Chondrocyte (in vitro differentiated cells): ENCODE measurements around the gene KCNS3. TPM values are rescaled to one million over a fixed set of nuclear protein-coding genes. Genes with fewer than 3 reads are reported as not detected.

Experiments used
- DNase-seq: peaks from one replicate; pipeline ENCODE4 v3.0.0; 2021; ENCODE audit warnings: mixed read lengths, low spot score
- H3K27ac Mint-ChIP-seq: one replicate; pipeline ENCODE4 v1.8.0; 2021; ENCODE audit warnings: mild to moderate bottlenecking, moderate library complexity, mixed read lengths; ENCODE audit not compliant: unreplicated experiment
- H3K27me3 Mint-ChIP-seq: 2 replicates; pipeline ENCODE4 v1.8.0; 2021; ENCODE audit warnings: low read depth, mixed read lengths
- H3K36me3 Mint-ChIP-seq: 2 replicates; pipeline ENCODE4 v1.8.0; 2021; ENCODE audit warnings: low read depth, mixed read lengths
- H3K4me1 Mint-ChIP-seq: 2 replicates; pipeline ENCODE4 v1.8.0; 2021; ENCODE audit warnings: low read depth, mild to moderate bottlenecking, mixed read lengths
- H3K4me3 Mint-ChIP-seq: one replicate; pipeline ENCODE4 v1.8.0; 2021; ENCODE audit warnings: mild to moderate bottlenecking, moderate library complexity, mixed read lengths; ENCODE audit not compliant: unreplicated experiment
- H3K9me3 Mint-ChIP-seq: 2 replicates; pipeline ENCODE4 v1.8.0; 2021; ENCODE audit warnings: low read depth, mixed read lengths
- CTCF ChIP-seq: fragments of 200-600 bp; sonication (generic); IDR thresholded peaks from 2 replicates; pipeline ENCODE4 v1.5.0; 2021; ENCODE audit warnings: antibody characterized with exemption, mild to moderate bottlenecking, moderate library complexity
- total RNA-seq: library from RNA; stranded (reverse); gene quantifications from 3 replicates; pipeline ENCODE4 v1.2.1, GENCODE V29; 2021

KCNS3 gene
- total RNA-seq, 1 donor from 2014 or later = 0.37 TPM

- H3K9me3 Mint-ChIP-seq = no peaks in the 10 kb centered on the region
Observed at GRCh38 chr2:17845806-17846205, 32.7 kb upstream of the KCNS3 start.

GRCh38 chr2:17846676-17847075 is 31.8 kb upstream of the KCNS3 start:
- Mint-ChIP-seq H3K36me3 (no peaks in the 10 kb centered on the region), H3K27ac (no peak overlapping the region), H3K27me3 (peaks cover 28% of the 10 kb centered on the region), H3K4me3 (no peak overlapping the region), H3K9me3 (no peaks in the 10 kb centered on the region), H3K4me1 (no peaks in the 10 kb centered on the region)
- DNase-seq = no peak
- no peak for TF ChIP-seq CTCF

More at GRCh38 chr2:17845806-17846205, 32.7 kb upstream of the KCNS3 start:
- no peak overlapping the region for H3K27ac Mint-ChIP-seq
- H3K36me3 Mint-ChIP-seq = no peaks in the 10 kb centered on the region
- H3K27me3 Mint-ChIP-seq = peaks cover 28% of the 10 kb centered on the region
- no peak overlapping the region for H3K4me3 Mint-ChIP-seq
- H3K4me1 Mint-ChIP-seq = no peaks in the 10 kb centered on the region
- no peak for DNase-seq
- TF ChIP-seq CTCF = no peak

- Mint-ChIP-seq H3K4me3 (no peak overlapping the region), H3K27ac (no peak overlapping the region), H3K36me3 (no peaks in the 10 kb centered on the region), H3K27me3 (peaks cover 30% of the 10 kb centered on the region), H3K4me1 (no peaks in the 10 kb centered on the region), H3K9me3 (no peaks in the 10 kb centered on the region)
- no peak for TF ChIP-seq CTCF
- no peak for DNase-seq
Observed at GRCh38 chr2:17847236-17847635, 31.2 kb upstream of the KCNS3 start.

GRCh38 chr2:17849275-17849674 is 29.2 kb upstream of the KCNS3 start:
- no peak overlapping the region for H3K27ac Mint-ChIP-seq
- H3K36me3 Mint-ChIP-seq = no peaks in the 10 kb centered on the region
- no peaks in the 10 kb centered on the region for H3K9me3 Mint-ChIP-seq
- peaks cover 27% of the 10 kb centered on the region for H3K27me3 Mint-ChIP-seq
- no peak for DNase-seq
- H3K4me1 Mint-ChIP-seq = no peaks in the 10 kb centered on the region
- H3K4me3 Mint-ChIP-seq = no peak overlapping the region
- TF ChIP-seq CTCF = no peak

GRCh38 chr2:17850151-17850550 is 28.3 kb upstream of the KCNS3 start:
- Mint-ChIP-seq H3K27me3 (peaks cover 30% of the 10 kb centered on the region), H3K4me1 (no peaks in the 10 kb centered on the region), H3K9me3 (no peaks in the 10 kb centered on the region), H3K4me3 (no peak overlapping the region), H3K36me3 (no peaks in the 10 kb centered on the region), H3K27ac (no peak overlapping the region)
- no peak for TF ChIP-seq CTCF
- no peak for DNase-seq
